NCI-H345 treated with DMSO at 0.1 percent for 48 hours (cell line): ENCODE measurements around the gene TAB3.

Experiments used
- DNase-seq: peaks from one replicate; lab custom pipeline; 2025; ENCODE audit not compliant: unreplicated experiment; lab: John Stamatoyannopoulos, UW

Gene TAB3

GRCh38 chrX:30887721-30888120, 1.3 kb downstream of the TAB3 start:
- no peak for DNase-seq

GRCh38 chrX:30887288-30887687, 1.8 kb downstream of the TAB3 start:
- no peak for DNase-seq

- no peak for DNase-seq
Observed at GRCh38 chrX:30885136-30885535, 3.9 kb downstream of the TAB3 start.

GRCh38 chrX:30883138-30883537, 5.9 kb downstream of the TAB3 start:
- DNase-seq: no peak

- no peak for DNase-seq
Observed at GRCh38 chrX:30881797-30882196, 7.3 kb downstream of the TAB3 start.

- DNase-seq: no peak
Observed at GRCh38 chrX:30881390-30881789, 7.7 kb downstream of the TAB3 start.

- no peak for DNase-seq
Observed at GRCh38 chrX:30880058-30880457, 9.0 kb downstream of the TAB3 start.

GRCh38 chrX:30876367-30876766, 12.7 kb downstream of the TAB3 start:
- no peak for DNase-seq

- no peak for DNase-seq
Observed at GRCh38 chrX:30875957-30876356, 13.1 kb downstream of the TAB3 start.

GRCh38 chrX:30874851-30875250, 14.2 kb downstream of the TAB3 start:
- no peak for DNase-seq

- no peak for DNase-seq
Observed at GRCh38 chrX:30870572-30870971, 18.5 kb downstream of the TAB3 start.

- no peak for DNase-seq
Observed at GRCh38 chrX:30865612-30866011, 23.4 kb downstream of the TAB3 start.

- no peak for DNase-seq
Observed at GRCh38 chrX:30865015-30865414, 24.0 kb downstream of the TAB3 start.

GRCh38 chrX:30864383-30864785, 24.7 kb downstream of the TAB3 start:
- DNase-seq: no peak

GRCh38 chrX:30863974-30864373, 25.1 kb downstream of the TAB3 start:
- DNase-seq: no peak

- no peak for DNase-seq
Observed at GRCh38 chrX:30858098-30858497, 31.0 kb downstream of the TAB3 start.

GRCh38 chrX:30851449-30851848, 37.6 kb downstream of the TAB3 start:
- DNase-seq: no peak

GRCh38 chrX:30835373-30835772, 53.7 kb downstream of the TAB3 start:
- no peak for DNase-seq

GRCh38 chrX:30833896-30834295, 55.2 kb downstream of the TAB3 start:
- DNase-seq: no peak

GRCh38 chrX:30831082-30831481, 58.0 kb downstream of the TAB3 start:
- no peak for DNase-seq

GRCh38 chrX:30830326-30830943, 58.6 kb downstream of the TAB3 start:
- no peak for DNase-seq

GRCh38 chrX:30824275-30824674, 64.8 kb downstream of the TAB3 start:
- no peak for DNase-seq

- no peak for DNase-seq
Observed at GRCh38 chrX:30822764-30823163, 66.3 kb downstream of the TAB3 start.
